Astrocyte of the cerebellum (primary cell): ENCODE data around the gene MT1A.

ENCODE experiments used
- DNase-seq: peaks from one replicate; pipeline ENCODE4 v3.0.0-alpha.2; 2011; ENCODE audit warnings: low read depth
- H3K4me3 ChIP-seq: 2 replicates; pipeline ENCODE4 v1.5.1; 2011; ENCODE audit warnings: mild to moderate bottlenecking, low read depth, low read length, moderate library complexity
- CTCF ChIP-seq: IDR thresholded peaks from 2 replicates; pipeline ENCODE4 v1.5.1; 2012; ENCODE audit warnings: low read length, low read depth, moderate library complexity, mild to moderate bottlenecking; ENCODE audit errors: missing control alignments
- in situ Hi-C: cut with HindIII; loops from 2 replicates; pipeline ENCODE4 v1.10.0; 2017; ENCODE audit warnings: low sequenced_read_pairs

MT1A gene

GRCh38 chr16:56688762-56689161 is 50.3 kb downstream of the MT1A start:
- no peak for DNase-seq
- no peak overlapping the region for H3K4me3 ChIP-seq
- no peak for TF ChIP-seq CTCF
- in situ Hi-C loops, result no loop called here

GRCh38 chr16:56689171-56689570 is 50.7 kb downstream of the MT1A start:
- no peak for DNase-seq
- no peak for TF ChIP-seq CTCF
- in situ Hi-C loops, result no loop called here
- no peak overlapping the region for H3K4me3 ChIP-seq
